HepG2 (cell line): Measurements from ENCODE around the gene QKI. TPM values are rescaled to one million over a fixed set of nuclear protein-coding genes. Genes with fewer than 3 reads are reported as not detected.

Experiments used
- CREBL2 ChIP-seq: sonication (generic); formaldehyde crosslinking; IDR thresholded peaks from 2 replicates; pipeline ENCODE4 v1.8.1; 2023; ENCODE audit warnings: missing genetic modification reagents, mild to moderate bottlenecking, borderline replicate concordance
- KAT2B ChIP-seq: fragments of 150-350 bp; IDR thresholded peaks from 2 replicates; pipeline ENCODE4 v1.6.1; 2014; ENCODE audit warnings: low read depth, low read length, borderline replicate concordance
- PAWR ChIP-seq: sonication (generic); formaldehyde crosslinking; IDR thresholded peaks from 2 replicates; pipeline ENCODE4 v1.4.0; 2020; ENCODE audit warnings: missing genetic modification reagents, mild to moderate bottlenecking, borderline replicate concordance
- PRDM15 ChIP-seq: sonication (generic); formaldehyde crosslinking; IDR thresholded peaks from 2 replicates; pipeline ENCODE4 v1.4.0; 2020; ENCODE audit warnings: missing genetic modification reagents
- THAP11 ChIP-seq: IDR thresholded peaks from 2 replicates; pipeline ENCODE4 v1.6.1; 2016; ENCODE audit warnings: missing biosample characterization, missing genetic modification reagents
- ZMYM2 ChIP-seq: sonication (generic); formaldehyde crosslinking; IDR thresholded peaks from 2 replicates; pipeline ENCODE4 v1.8.0; 2022; ENCODE audit warnings: mild to moderate bottlenecking, missing genetic modification reagents
- ZNF713 ChIP-seq: sonication (generic); formaldehyde crosslinking; IDR thresholded peaks from 2 replicates; pipeline ENCODE4 v1.4.0; 2020; ENCODE audit warnings: mild to moderate bottlenecking, missing genetic modification reagents
- polyA plus RNA-seq, 8 experiments: library from polyadenylated mRNA; depleted of rRNA in 3 of 8; stranded (reverse) in 7 of 8; unstranded in 1 of 8; fragments of >200 nt; fragmentation: Illumina TruSeq in 4 of 8; extraction: Trizol in 4 of 8; gene quantifications; 2 replicates each; pipeline versions ENCODE4 v1.2.1 to v1.2.3, GENCODE V29; 2011 to 2016; ENCODE audit warnings: low read depth in 4 of 8, missing spikeins in 1 of 8, mixed read lengths in 1 of 8; ENCODE audit not compliant: insufficient read depth in 1 of 8
- total RNA-seq, 5 experiments: library from RNA; depleted of rRNA; stranded (reverse); fragments of >200 nt; fragmentation: Illumina TruSeq; extraction: Trizol; gene quantifications; 2 replicates each; pipeline ENCODE4 v1.2.3, GENCODE V29; 2016; ENCODE audit warnings: low read depth in 1 of 5
- TF ChIP-seq, protein P1 (sequence below): IDR thresholded peaks from 2 replicates; pipeline ENCODE4 v1.6.1; 2012; ENCODE audit warnings: low read length, improper control_type of control experiment
- TF ChIP-seq, protein P2 (sequence below): sonication (generic); formaldehyde crosslinking; conservative IDR thresholded peaks from 2 replicates; pipeline ENCODE4 v1.4.0; 2020; ENCODE audit warnings: missing genetic modification reagents

Gene QKI
- total and polyA plus RNA-seq, 2 of the 13 experiments (the other 11 are each of a cell fraction or from before 2014, with no cell fraction given): 136 to 137 TPM

DNA sequence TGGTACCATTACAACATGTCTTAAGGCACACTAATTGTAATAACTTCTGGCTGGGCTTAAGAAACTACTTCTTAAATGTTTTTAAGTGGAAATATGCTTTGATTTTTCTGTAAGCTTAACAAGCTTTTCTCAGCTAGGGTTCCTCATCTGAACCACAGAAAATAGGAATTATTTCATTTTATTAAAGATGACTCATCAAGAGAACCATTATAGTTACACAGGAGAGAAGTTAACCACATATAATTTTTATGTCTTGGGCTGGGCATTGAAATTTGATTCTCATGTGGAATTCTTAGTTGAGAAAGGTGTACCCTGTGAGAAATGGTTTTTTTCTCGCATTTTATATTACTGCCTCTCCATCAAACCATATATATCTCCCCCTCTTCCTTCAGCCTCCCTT lies 75.1 kb downstream of the QKI start (continued):
- TF ChIP-seq PRDM15 (CRISPR knock-in tag) (no peak), CREBL2 (CRISPR knock-in tag) (no peak), THAP11 (CRISPR knock-in tag) (no peak), ZNF713 (CRISPR knock-in tag) (no peak), PAWR (no peak), KAT2B (no peak), ZMYM2 (CRISPR knock-in tag) (no peak)
- TF ChIP-seq, protein P1, sequence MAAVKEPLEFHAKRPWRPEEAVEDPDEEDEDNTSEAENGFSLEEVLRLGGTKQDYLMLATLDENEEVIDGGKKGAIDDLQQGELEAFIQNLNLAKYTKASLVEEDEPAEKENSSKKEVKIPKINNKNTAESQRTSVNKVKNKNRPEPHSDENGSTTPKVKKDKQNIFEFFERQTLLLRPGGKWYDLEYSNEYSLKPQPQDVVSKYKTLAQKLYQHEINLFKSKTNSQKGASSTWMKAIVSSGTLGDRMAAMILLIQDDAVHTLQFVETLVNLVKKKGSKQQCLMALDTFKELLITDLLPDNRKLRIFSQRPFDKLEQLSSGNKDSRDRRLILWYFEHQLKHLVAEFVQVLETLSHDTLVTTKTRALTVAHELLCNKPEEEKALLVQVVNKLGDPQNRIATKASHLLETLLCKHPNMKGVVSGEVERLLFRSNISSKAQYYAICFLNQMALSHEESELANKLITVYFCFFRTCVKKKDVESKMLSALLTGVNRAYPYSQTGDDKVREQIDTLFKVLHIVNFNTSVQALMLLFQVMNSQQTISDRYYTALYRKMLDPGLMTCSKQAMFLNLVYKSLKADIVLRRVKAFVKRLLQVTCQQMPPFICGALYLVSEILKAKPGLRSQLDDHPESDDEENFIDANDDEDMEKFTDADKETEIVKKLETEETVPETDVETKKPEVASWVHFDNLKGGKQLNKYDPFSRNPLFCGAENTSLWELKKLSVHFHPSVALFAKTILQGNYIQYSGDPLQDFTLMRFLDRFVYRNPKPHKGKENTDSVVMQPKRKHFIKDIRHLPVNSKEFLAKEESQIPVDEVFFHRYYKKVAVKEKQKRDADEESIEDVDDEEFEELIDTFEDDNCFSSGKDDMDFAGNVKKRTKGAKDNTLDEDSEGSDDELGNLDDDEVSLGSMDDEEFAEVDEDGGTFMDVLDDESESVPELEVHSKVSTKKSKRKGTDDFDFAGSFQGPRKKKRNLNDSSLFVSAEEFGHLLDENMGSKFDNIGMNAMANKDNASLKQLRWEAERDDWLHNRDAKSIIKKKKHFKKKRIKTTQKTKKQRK: no peak
- TF ChIP-seq, protein P2, sequence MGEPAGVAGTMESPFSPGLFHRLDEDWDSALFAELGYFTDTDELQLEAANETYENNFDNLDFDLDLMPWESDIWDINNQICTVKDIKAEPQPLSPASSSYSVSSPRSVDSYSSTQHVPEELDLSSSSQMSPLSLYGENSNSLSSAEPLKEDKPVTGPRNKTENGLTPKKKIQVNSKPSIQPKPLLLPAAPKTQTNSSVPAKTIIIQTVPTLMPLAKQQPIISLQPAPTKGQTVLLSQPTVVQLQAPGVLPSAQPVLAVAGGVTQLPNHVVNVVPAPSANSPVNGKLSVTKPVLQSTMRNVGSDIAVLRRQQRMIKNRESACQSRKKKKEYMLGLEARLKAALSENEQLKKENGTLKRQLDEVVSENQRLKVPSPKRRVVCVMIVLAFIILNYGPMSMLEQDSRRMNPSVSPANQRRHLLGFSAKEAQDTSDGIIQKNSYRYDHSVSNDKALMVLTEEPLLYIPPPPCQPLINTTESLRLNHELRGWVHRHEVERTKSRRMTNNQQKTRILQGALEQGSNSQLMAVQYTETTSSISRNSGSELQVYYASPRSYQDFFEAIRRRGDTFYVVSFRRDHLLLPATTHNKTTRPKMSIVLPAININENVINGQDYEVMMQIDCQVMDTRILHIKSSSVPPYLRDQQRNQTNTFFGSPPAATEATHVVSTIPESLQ: no peak
